Measurements from ENCODE around the gene ACOT11.

ACOT11 gene

GRCh38 chr1:54537611-54538010 lies 10.4 kb upstream of the ACOT11 start:
- no peak for ATAC-seq
- no peak for DNase-seq

- ATAC-seq (no peak), DNase-seq (no peak)
These were observed 9.5 kb upstream of the ACOT11 start for GRCh38 chr1:54538538-54538937.

- no peak for DNase-seq
- ATAC-seq: no peak
These were observed 7.3 kb upstream of the ACOT11 start for GRCh38 chr1:54540582-54541295.

- ATAC-seq (peak; percentile 91), DNase-seq (peak; percentile 69)
These were observed 5.7 kb upstream of the ACOT11 start for GRCh38 chr1:54542120-54542961.

- DNase-seq (no peak), ATAC-seq (no peak)
These were observed 5.0 kb upstream of the ACOT11 start for GRCh38 chr1:54542962-54543539.

- no peak for ATAC-seq
- DNase-seq: no peak
These were observed 4.1 kb upstream of the ACOT11 start for GRCh38 chr1:54543729-54544496.

GRCh38 chr1:54545916-54546635 lies 2.0 kb upstream of the ACOT11 start:
- no peak for DNase-seq
- no peak for ATAC-seq

GRCh38 chr1:54546651-54547401 lies 1.2 kb upstream of the ACOT11 start:
- no peak for DNase-seq
- no peak for ATAC-seq

- ATAC-seq (no peak), DNase-seq (no peak)
These were observed 489 bp downstream of the ACOT11 start for GRCh38 chr1:54548389-54549044.

- no peak for DNase-seq
- ATAC-seq: no peak
These were observed 1.3 kb downstream of the ACOT11 start for GRCh38 chr1:54549181-54549924.

GRCh38 chr1:54551891-54552290 lies 3.9 kb downstream of the ACOT11 start:
- ATAC-seq (no peak), DNase-seq (no peak)

- ATAC-seq (no peak), DNase-seq (no peak)
These were observed 5.7 kb downstream of the ACOT11 start for GRCh38 chr1:54553602-54554313.

- DNase-seq (no peak), ATAC-seq (no peak)
These were observed 8.1 kb downstream of the ACOT11 start for GRCh38 chr1:54556110-54556509.

- DNase-seq (no peak), ATAC-seq (no peak)
These were observed 9.8 kb downstream of the ACOT11 start for GRCh38 chr1:54557671-54558355.

- no peak for ATAC-seq
- no peak for DNase-seq
These were observed 10.5 kb downstream of the ACOT11 start for GRCh38 chr1:54558434-54559030.

GRCh38 chr1:54559111-54559548 lies 11.1 kb downstream of the ACOT11 start:
- DNase-seq (no peak), ATAC-seq (no peak)

GRCh38 chr1:54559771-54560231 lies 11.8 kb downstream of the ACOT11 start:
- DNase-seq (no peak), ATAC-seq (no peak)
